Non-pigmented ciliary epithelial cell (primary cell): ENCODE data around the gene CNOT6.
"Not testable (repeated sequence)": the region's sequence is repeated elsewhere in the genome, so short reads cannot be mapped to it uniquely, and the experiment has no call there.

Source experiments
- DNase-seq: peaks from one replicate; pipeline ENCODE4 v3.0.0-alpha.2; 2010; ENCODE audit warnings: low read depth

Gene CNOT6

DNA sequence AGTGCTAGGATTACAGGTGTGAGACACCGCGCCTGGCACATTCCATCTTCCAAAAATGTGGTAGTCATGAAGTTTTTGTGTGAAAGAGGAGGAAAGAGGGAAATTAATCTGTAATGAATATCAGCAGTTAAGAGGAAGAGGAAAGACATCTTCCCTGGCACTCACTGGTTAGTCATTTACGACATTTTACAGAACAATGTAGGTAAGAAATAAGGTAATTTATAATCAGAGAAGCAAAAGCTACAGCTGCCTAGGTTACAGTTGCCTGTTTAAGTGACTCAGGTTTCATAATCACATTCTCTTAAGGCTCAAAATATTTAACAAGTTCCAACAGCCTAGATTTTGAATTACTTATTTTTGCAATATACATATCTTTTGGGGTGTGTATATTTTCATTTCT lies 26.9 kb downstream of the CNOT6 start:
- no peak for DNase-seq

DNA sequence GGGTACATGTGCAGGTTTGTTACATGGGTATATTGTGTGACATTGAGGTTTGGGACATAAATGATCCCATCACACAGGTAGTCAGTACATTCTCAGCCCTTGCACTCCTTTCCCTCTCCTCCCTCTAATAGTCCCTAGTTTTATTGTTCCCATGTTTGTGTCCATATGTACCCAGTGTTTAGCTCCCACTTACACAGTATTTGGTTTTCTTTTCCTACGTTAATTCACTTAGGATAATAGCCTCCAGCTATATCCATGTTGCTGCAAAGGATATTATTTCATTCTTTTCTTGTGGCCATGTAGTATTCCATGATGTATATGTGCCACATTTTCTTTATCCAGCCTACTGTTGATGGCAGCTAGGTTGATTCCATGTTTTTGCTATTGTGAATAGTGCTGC lies 27.4 kb downstream of the CNOT6 start:
- no peak for DNase-seq

DNA sequence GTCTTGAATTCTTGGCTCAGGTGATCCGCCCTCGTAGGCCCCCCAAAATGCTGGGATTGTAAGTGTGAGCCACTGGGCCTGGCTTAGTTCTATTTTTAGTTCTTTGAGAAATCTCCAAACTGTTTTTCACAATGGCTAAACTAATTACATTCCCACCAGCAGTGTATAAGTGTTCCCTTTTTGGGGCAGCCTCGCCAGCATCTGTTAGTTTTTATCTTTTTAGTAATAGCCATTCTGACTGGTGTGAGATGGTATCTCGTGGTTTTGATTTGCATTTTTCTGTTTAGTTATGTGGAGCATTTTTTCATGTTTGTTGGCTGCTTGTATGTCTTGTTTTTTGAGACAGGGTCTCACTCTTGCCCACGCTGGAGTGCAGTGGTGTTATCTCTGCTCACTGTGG lies 28.2 kb downstream of the CNOT6 start:
- no peak for DNase-seq

DNA sequence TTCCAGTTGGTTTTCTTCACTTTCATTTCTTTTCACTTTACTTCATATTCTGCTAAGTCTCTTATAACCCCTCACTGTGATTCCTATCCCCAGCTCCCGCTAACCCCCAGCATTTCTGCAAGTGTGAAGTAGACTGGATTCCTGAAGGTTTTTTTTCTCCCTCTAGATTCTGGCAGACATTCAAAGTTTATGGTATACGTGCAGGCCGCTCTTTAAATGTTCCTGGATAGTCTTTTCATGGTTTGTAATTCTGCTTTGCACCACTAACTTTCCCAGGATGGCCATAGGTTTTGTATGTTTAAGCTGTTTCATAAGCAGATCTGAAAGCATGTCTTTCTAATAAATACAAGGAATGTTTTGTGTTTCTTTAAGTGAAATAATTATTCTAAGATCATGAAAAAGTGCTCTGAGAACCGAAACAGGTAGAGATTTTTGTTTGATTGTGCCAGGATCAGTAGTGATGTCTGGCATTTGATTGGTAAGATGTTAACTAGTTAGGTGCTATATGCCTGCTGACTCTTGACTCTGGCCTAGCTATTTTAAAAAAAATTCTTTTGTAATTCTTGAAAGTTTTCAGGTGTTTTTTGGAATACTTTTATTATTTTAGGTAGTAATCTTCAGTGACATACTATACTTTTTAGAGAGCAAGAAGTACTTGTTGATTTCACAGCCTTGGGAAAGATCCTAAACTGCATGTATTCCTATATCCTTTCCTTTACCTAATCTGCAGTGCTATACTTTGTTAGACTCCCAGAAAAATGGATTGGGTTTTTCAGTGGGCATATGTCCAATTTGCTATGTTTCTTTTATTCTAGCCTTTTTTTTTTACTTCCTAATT lies 29.7 kb downstream of the CNOT6 start:
- DNase-seq = no peak

DNA sequence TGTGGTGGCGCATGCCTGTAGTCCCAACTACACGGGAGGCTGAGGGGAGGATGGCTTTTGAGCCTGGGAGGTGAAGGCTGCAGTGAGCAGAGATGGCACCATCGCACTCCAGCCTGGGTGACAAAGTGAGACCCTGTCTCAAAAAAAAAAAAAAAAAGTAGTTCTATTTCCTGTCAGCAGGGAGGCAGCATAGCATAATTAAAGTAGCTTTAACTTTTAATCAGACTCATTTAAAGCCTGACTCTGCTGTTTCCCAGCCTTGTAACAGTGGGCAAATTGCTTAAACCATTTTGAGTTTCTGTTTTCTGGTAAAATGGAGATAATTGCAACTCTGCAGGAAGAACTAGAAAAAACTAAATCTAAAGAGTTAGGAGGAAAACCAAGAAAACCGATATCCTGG lies 31.2 kb downstream of the CNOT6 start:
- no peak for DNase-seq

DNA sequence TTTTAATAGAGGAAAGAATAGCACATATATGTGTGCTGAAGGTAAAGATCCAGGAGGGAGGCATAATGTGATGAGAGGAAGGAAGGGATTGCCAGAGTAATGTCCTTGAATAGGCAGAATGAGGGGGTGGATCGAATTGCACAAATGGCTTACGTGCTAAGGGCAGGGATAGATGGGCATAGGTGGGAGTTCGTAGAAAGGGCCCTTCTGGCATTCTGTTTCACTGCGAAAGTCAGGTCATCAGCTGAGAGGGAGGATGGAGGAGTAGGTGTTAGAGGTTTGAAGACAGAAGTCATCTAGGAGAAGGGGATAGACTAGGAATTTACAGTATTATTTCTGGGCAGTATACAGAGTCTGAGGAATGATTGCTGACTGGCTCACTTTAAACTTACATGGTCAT lies 32.1 kb downstream of the CNOT6 start:
- no peak for DNase-seq

DNA sequence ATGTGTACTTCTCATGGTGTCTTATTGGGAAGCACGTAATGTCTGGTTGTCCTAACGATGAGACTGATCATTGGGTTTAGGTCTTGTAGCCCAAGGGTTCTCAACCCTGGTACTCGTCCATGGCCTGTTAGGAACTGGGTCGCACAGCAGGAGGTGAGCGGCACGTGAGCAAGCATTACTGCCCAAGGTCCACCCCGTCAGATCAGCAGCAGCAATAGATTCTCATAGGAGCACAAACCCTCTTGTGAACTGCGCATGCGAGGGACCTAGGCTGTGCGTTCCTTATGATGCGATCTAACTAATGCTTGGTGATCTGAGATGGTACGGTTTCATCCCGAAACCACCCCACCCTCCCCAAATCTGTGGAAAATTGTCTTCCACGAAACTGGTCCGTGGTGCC lies 33.5 kb downstream of the CNOT6 start:
- DNase-seq = no peak

DNA sequence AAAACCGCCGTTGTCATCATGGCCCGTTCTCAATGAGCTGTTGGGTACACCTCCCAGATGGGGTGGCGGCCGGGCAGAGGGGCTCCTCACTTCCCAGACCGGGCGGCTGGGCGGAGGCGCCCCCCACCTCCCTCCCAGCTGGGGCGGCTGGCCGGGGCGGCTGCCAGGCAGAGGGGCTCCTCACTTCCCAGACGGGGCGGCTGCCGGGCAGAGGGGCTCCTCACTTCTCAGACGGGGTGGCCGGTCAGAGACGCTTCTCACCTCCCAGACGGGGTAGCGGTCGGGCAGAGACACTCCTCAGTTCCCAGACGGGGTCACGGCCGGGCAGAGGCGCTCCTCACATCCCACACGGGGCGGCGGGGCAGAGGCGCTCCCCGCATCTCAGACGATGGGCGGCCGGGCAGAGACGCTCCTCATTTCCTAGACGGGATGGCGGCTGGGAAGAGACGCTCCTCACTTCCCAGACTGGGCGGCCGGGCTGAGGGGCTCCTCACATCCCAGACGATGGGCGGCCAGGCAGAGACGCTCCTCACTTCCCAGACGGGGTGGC lies 36.9 kb downstream of the CNOT6 start:
- DNase-seq = not testable (repeated sequence)

DNA sequence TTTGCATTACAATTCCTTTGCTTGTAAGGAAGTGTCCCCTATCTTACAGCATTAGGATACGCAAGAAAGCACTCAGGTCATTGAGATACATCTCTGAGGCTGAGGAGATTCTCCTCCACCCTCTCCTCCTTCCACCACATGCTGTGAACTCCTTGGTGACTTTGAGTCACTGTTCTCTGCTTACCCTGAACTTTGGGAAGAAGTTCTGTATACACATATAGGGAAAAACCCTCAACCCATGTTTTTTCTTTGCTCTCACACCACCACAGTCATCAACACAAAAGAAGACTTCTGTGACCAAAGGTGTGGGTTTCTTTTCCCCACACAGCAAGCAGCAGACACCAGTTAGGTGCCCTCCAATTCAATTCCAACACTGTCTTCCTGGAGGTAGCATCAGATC lies 38.1 kb downstream of the CNOT6 start:
- DNase-seq = no peak

DNA sequence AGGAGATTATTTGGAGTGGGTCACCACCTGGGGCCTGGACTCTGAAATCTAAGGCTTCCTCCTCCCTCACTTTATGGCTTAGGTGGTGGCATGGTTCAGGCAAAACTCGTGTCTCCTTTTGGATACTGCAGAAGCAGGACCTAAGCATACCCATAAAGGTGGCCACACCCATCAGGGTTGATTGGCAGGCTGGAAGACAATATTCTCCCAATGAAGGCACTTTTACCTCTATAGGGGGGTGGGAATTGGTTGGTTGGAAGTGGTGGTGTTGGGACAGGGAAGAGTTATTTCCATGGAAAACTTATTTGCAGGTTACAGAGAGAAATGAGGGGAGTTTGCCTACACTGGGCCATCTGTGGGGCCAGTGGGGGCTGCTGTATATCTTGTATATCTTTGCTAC lies 39.7 kb downstream of the CNOT6 start:
- DNase-seq = no peak

DNA sequence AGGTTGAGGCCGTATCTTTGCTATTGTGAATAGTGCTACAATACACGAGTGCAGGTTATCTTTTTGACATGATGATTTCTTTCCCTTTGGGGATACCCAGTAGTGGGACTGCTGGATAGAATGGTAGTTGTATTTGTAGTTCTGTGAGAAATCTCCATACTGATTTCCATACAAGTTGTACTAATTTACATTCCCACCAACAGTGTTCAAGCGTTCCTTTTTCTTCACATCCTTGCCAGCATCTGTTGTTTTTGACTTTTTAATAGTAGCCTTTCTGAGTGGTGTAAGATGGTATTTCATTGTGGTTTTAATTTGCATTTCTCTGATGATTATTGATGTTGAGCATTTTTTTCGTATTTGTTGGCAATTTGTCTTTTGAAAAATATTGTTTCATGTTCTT lies 41.4 kb downstream of the CNOT6 start:
- no peak for DNase-seq

DNA sequence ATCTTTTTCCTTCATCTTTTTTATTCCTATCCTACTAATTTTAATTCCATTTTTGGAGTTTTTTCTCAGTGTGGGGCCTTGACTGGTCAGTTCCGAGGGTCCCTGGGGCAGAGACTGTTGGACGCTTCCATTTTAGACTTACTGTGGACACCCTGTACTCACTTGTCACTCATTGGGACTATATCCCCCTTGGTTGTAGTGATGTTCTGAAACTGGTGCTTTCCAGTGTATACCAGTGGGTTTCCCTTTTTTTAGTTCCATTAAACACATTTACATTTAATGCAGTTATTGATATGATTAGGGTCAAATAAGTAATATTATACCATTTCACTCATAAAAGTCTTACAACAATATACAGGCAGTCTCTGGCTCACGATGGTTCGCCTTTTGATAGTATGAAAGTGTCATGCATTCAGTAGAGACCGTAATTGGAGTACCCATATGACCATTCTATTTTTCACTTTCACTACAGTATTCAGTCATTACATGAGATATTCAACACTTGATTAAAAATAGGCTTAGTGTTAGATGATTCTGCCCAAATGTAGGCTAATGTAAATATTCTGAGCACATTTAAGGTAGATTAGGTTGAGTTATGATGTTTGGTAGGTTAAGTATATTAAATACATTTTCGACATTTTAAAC lies 46.0 kb downstream of the CNOT6 start:
- DNase-seq = no peak

DNA sequence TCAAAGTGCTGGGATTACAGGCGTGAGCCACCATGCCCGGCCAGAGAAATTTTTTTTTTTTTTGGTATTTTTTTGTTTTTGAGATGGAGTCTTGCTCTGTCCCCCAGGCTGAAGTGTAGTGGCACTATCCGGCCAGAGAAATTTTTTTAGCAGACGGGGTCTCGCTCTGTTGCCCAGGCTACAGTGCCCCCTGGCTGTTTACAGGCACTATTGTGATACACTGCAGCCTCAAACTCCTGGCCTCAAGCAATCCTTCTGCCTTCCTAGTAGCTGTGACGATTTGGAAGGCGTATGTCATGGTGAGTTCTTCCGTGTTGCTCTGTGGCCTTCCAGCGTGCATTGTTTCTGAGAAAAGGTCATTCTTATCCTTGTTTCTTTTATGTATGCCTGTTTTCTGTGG lies 47.5 kb downstream of the CNOT6 start:
- no peak for DNase-seq

DNA sequence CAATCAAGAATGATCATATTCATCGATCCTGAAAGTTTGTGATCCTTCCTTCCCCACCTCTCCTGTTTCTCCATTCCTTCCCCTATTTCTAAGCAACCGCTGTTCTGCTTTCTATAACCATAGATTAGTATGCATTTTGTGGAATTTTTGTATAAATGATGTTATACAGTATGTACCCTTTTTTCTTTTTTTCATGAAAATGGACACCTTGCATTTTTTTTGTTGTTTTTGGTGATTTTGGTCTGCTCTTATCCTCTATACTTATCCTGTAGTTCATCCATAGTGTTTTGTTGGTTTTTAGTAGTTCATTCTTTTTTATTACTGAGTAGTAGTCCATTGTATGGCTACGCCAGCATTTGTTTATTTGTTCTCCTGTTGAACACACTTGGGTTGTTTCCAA lies 51.1 kb downstream of the CNOT6 start:
- no peak for DNase-seq

DNA sequence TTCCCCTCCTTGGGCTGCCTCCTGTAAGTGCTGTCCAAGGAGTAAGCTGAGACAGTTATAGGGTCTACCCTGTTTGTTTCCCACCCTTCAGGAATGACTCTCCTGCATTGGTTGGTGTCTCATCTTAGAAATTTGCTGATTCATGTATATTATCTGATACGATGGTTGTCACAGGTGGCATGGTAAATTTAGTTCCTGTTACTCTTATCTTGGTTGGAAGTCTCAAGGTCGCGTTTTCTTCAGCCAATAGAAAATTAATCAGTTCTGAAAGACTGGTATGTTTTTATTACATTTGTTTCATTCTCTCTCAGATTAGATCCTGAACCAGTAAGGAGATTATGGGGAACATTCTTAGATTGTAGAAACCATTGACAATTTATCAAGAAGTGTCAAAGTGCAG lies 54.4 kb downstream of the CNOT6 start:
- DNase-seq = no peak

DNA sequence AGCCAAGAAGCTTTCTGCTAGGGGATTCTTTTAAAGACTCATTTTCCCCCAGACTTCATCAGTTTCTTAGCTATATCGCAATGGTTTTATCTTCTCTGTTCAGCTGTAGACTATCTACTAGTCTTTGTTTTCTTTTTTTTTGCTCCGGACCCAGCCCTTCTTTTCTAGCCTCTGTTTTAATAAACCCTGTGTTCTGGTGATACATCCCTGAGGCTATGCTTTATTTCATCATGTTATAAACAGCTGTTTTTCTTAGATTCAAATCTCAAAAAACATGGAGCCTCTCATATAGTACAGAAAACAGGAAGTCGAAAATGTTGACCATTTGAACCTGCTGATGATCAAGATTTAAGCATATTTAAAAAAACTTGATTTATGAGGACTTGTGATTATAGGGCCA lies 59.4 kb downstream of the CNOT6 start:
- no peak for DNase-seq

DNA sequence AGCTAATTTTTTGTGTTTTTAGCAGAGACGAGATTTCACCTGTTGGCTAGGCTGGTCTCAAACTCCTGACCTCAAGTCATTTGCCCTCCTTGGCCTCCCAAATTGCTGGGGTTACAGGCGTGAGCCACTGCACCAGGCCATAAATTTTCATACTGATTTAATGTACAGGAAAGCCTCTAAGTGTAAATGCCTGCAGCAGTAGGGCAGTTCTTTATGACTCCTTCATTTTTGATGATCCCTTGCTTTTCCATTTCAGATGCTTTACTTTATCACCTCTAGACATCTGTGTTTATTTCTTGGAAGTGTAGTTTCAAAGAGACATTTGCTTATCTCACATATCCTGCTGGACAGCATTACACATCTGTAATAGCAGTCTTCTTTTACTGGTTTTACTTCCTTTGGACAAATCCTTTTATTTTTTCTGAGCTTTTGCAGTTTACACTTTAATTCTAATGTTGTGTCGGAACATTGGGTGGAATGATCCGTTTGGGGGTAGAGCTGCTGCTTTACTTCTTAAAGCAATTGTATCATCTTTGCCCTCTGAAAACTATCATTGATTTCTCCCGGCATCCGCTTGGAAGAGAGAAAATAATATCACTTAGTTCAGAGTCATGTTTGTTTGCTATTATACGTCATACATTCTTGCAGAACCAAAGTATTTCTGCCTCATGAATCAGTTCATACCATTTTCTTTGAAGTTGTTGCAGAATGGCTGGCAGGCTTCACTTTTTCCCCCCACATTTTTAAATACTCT lies 61.2 kb downstream of the CNOT6 start:
- peak; percentile 2 for DNase-seq

DNA sequence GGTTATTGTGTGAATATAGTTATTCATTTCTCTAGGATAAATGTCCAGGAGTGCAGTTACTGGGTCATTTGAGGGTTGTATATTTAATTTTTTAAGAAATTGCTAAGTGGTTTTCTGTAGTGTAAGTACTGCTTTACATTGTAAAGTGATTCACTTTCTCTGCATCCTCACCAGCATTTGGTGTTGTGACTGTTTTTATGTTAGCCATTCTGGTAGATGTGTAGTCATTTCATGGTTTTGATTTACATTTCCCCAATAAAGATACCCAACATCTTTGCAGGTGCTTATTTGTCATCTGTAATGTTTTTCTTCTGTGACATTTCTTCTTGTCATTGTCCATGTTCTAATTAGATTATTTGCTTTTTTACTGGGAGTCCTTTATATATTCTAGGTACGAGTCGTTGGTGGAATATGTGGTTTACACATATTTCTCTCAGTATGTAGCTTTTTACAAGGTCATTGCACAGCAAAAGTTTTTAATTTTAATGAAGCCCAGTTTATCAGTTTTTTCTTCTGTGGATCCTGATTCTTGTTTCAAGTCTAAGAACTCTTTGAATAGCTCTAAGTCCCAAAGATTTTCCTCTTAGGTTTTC lies 63.1 kb downstream of the CNOT6 start:
- no peak for DNase-seq

DNA sequence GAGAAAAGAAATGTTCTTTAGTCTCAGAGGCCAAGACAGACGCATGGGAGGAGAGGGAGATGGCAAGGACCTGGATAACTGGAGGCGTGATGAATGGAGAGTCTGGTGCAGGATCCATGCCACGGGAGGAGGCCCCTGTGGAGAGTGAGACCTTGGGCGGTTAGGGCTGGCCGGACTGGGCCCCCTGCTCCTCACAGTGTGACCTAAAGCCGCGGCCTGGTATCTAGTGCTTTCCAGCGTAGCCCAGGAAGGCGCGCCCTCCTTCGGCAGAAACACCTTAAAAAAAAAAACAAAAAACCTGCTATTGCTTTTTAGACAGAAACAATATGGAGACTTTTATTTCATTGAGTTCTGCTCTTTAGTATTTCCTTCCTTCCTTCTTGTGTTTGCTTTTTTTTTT lies 64.1 kb downstream of the CNOT6 start:
- DNase-seq = no peak

DNA sequence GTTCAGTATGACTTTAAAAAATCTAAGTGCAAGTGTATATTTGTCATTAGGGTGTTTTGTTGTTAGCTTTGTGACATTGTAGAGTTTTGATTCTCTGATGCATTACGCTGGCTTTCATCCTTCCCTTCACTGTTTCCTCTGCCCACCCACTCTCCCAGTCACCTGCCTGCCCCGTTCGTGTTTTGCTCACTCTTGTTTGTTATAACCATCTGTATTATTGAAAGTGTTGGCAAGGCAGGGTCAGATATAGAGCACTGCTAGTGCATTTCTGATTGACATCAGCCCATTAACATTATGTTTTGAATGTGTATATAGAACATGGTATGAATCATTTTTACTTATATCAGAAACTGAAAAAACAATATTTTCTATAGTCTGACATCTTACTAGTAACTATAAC lies 69.8 kb downstream of the CNOT6 start:
- no peak for DNase-seq

DNA sequence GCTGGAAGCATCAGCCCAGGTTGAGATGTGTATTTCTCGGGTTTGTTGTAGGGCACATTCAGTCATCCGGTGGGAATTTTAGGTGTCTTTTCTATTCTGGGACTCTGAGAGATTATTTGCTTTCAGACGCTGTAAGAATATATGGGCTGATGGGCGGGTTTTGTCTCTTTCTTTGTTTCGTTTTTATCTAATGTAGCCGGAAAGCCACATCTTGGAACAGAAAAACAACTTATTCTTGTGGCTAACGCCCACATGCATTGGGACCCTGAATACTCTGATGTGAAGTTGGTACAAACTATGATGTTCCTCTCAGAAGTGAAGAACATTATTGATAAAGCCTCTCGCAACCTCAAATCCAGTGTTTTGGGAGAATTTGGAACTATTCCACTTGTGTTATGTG lies 74.7 kb downstream of the CNOT6 start:
- no peak for DNase-seq

DNA sequence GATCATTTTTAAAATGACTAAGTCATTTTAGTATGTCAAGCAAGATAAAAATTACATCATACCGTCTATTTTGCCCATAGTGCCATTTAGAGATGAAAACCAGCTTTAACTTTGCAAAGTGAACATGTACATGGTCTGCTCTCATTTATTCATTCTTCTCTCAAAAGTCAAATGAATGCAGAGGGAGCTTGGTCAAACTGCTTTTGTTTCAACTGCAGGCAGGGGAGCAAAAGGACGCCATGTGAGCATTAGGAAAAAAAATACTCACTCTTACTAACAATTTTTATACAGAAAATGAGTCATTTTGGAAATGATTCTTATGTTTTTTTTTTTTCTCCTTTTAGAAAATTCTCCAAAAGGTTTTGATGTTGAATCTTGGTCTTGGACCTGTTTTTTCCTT lies 81.4 kb downstream of the CNOT6 start:
- DNase-seq = no peak

DNA sequence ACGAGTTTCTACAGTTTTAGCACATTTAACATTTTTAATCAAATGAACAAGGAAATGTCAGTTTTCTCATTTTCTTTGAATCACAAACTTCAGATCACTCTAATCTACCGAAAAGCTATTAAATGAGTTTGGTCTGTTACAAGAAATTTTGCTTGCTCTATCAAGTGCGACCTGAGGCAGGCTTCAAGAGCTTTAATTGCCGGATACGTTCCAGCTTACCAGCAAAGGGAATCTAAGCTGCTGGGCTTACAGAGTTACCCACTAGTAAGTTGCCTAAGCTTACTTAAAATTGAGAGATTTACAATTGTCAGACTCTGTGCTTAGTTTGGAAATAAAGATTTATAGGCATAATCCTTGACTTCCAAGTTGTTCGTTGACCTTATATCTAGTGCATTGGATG lies 86.5 kb downstream of the CNOT6 start:
- no peak for DNase-seq
